NCI-H187 (cell line): ENCODE data around the gene SLC25A42.
A peak's percentile ranks its signal among the peaks of the same experiment; 100 is the strongest.
"Not testable (repeated sequence)": the region's sequence is repeated elsewhere in the genome, so short reads cannot be mapped to it uniquely, and the experiment has no call there.

ENCODE experiments used
- DNase-seq, 2 experiments: peaks; one replicate each; lab custom pipeline; 2025; lab: John Stamatoyannopoulos, UW

SLC25A42 gene

DNA sequence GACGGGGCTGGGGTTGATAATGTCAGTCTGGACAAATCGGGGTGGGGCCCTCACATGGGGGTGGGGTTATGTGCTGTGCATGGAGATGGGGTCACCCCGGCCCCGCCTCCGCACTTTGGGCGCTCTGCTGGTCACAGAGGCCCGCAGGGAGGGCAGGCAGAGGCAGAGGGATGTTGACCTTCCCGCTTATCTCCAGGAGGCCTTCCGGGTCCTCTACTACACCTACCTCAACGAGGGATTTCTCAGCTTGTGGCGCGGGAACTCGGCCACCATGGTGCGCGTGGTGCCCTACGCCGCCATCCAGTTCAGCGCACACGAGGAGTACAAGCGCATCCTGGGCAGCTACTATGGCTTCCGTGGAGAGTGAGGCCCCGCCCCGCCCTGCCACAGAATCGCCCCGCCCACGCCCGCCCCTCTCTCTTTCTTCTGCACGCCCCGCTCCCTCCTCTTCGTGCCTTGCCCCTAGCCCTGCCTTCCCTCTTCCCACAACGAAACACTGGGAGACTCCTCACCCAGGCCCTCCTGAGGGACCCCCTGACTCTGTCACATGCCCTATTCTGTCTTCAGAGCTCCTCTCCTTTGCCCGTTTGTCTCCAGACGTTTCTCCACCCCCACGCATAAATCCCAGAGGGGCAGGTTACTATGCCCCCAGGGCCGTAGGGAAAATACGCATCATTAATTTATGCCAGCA, 41.7 kb downstream of the SLC25A42 start:
- DNase-seq: peak in 1 of 2 experiments; percentile 13

DNA sequence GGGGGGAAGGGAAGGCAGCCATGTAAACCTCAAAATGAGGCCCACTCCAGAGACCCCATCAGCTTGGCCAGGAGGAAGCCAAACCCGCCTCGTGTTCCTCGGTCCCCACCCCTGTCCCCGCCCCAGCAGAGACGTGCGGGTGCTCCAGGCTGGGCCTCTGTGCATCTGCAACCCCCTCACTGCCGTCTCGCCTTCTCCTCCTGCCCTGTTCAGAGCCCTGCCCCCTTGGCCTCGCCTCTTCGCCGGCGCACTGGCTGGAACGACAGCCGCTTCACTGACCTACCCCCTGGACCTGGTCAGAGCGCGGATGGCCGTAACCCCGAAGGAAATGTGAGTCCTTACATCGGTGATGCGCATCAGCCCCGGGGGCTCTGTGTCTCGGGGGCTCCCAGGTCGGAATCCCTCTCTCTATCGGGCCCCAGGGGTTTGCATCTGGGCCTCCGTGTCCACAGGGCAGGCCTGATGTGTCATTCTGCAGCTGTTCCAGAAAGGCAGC, 42.3 kb downstream of the SLC25A42 start:
- no peak for DNase-seq

DNA sequence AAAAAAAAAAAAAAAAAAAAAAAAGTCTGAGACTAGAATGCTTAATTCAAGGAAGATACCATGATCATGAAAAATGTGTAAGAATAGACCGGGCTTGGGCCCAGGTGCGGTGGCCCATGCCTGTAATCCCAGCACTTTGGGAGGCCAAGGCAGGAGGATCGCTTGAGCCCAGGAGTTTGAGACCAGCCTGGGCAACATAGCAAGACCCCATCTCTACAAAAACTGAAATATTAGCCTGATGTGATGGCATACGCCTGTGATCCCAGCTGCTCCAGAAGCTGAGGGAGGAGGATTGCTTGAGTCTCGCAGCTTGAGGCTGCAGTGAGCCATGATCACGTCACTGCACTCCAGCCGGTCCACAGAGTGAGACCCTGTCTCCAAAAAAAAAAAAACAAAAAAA, 43.1 kb downstream of the SLC25A42 start:
- DNase-seq: not testable (repeated sequence)

DNA sequence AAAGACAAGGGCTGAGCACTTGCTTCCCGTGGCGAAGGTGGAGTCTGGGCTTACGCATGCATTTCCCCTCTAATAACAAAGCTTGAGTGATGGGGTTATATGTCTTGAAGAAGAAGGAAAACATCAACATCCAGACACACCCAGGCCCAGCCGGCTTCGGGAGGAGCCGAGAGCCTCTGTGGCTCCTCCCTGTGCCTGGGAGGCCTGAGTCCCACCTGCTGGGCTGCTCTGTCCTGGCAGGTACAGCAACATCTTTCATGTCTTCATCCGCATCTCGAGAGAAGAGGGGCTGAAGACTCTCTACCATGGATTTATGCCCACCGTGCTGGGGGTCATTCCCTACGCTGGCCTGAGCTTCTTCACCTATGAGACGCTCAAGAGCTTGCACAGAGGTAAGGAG, 43.9 kb downstream of the SLC25A42 start:
- no peak for DNase-seq

DNA sequence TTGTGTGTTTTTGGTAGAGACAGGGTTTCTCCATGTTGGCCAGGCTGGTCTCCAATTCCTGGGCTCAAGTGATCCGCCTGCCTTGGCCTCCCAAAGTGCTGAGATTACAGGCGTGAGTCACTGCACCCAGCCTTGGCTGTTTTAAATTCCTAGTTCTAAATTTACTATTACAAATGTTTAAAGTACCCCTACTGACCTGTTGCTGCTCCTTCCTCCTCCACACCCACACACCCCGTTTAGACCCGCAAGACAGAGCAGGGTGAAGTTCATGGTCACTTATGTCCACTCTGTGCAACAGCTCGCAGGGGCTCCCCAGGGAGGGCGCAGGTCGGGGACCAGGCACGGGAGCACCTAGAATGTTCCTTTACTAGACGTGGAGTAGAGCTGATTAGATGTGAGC, 45.8 kb downstream of the SLC25A42 start:
- no peak for DNase-seq

DNA sequence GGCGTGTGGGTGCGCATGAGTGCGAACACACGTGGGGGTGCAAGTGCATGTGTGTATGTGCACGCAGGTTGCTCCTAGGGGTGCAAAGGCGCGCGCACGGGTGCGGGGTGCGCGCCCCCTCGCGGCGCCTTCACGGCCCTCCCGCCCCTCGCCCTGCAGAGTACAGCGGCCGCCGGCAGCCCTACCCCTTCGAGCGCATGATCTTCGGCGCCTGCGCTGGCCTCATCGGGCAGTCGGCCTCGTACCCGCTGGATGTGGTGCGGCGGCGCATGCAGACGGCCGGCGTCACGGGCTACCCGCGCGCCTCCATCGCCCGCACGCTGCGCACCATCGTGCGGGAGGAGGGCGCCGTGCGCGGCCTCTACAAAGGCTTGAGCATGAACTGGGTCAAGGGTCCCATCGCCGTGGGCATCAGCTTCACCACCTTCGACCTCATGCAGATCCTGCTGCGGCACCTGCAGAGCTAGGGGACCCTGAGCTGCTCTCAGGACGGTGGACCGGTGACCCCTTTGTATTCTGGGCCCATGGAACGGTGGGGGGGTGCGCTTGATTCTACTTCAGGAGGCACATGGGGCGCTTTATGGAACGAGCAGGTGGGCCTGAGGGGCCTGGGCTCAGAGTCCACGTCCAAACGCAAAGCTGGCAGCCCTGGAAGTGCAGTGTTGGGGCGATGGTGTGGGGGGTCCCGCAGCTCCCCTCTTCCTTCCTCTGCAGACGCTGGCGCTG, 46.8 kb downstream of the SLC25A42 start:
- no peak for DNase-seq

DNA sequence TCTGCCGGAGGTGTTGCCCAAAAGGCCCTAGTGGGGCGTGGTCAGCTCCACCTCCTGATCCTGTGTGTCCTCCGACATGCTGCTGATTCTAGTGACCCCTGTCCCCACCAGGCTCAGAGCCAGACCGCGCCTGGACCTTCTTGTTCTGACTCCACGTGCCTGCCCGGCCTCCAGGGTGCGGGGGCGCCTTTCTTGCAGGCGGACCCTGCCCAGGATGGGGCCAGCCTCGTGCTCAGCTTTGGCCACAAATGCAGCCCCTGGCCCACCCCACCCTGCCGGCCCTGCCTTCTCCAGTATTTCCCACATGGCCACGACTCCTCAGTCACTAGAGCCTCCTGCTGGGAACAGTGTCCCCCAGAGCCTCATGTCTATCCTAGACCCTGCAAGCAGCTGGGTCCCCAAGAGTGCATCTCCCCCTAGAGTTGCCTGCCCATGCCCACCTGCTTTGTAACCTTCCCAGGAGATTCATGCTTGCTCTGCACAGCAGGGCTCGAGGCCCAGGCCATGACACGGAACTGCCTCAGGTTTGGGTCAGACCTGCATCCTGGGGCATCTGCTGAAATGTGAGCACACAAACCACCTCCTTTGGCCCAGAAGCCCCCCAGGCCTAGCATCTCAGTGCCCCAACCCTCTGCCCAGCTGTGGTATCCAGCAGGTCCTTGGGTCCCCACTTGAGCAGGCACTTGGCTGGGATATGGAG, 47.5 kb downstream of the SLC25A42 start:
- DNase-seq: no peak

DNA sequence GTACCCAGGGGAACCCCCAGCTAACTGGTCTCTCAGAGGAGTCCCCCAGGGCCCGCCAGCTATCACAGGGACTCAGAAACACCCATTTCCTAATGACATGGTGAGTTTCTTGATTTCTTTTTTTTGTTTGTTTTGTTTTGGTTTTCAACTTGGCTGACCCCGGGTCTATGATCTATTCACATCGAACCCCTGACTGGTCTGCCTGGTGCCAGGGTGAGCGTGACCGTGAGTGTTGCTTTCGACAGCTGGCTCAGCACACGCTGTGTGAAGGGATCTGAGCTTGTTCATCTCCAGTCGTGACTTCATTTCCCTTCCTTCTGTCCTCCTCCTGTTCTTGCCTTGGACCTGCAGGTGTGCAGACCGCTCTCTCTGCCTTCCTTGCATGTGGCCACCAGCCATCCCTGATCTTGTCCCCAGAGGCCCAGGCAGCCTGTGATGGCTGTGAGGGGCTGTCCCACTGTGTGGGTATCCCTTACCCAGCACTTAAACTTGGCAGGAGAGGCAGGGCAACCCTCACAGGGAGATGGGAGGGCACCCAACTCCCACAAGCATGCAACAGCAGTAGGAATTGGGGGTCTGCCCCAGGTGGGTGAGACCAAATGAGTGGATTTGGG, 48.3 kb downstream of the SLC25A42 start:
- DNase-seq: no peak

DNA sequence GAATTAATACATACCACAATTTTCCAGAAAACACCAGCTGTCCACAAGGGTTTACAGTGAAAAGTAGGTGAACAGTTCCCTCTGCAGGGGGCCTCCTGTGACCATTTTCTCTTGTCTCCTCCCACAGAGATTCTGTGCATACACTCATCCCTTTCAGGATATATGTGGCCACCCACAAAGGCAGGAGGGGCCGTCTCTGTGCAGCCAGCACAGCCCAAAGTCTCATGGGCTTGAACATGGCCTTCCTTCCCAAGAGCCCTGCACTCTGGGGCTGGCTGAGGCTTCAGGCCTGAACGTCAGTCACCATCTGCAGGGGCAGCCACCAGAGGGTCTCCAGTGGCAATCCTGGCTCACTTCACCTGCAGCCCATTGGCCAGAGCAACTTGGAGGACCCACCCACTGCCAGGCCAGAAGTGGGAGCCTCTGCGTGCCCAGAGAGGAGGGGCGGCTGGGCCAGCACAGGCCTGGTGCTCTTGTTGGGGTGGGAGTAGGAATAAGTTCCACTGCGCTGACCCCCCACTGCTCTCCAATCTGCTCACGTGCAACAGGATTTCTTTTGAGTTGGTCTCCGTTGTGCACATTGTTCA, 49.3 kb downstream of the SLC25A42 start:
- DNase-seq: no peak

DNA sequence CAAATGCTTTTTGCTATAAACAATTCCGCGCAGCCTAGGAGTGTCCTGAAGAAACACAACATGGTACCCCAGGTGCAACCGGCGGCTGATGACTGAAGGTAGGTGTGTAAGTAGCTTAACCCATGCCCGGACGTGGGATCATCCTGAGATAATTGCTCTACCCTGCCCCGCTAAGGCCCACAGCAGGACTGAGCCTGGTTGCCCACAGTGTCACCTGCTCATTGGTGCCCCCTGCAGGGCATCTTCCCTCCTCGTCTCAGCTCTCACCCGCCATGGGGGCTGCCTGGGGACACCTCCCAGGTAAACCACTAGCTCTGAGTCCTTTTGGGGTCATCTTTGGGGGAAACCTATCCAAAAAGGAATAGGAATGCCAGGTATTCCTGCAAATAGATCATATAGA, 52.2 kb downstream of the SLC25A42 start:
- DNase-seq: no peak

DNA sequence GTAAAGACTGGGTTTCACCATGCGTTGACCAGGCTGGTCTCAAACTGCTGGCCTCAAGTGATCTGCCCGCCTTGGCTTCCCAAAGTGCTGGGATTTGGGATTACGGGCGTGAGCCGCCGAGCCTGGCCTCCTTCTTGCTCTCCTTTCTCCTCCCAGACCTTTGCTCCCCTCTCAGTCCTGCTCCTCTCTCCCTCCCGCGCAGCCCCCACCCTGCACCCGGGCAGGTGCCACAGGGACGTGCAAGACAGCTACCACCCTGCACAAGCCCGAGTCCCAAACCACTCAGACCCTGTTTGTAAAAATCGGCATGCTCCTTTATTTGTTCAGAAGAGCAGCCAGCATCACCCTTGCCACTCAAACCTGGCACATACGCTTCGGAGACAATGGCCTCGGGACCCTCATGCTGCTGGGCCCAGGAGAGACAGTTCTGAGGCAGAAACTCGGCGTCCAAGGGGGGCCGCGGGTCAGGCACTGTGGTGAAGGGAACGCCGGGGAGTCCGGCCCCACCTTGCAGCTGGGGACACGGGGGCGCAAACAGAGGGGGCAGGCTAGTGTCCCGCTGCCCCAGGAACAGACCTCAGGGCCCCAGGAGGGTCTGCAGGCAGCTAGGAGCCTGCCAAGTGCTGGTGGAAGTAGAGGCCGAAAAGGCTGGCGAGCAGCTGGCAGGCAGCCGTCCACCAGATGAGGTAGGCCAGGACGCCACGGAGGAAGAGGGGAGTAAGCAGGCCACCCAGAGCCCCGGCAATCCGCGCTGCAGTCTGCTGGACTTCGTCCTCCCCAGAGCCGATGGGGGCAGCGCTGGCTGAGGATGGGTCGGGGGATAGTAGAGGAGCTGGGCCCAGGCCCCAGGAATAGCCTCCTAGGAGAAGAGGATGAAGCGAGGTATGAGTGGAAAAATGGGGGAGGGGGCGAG, 55.8 kb downstream of the SLC25A42 start:
- no peak for DNase-seq

DNA sequence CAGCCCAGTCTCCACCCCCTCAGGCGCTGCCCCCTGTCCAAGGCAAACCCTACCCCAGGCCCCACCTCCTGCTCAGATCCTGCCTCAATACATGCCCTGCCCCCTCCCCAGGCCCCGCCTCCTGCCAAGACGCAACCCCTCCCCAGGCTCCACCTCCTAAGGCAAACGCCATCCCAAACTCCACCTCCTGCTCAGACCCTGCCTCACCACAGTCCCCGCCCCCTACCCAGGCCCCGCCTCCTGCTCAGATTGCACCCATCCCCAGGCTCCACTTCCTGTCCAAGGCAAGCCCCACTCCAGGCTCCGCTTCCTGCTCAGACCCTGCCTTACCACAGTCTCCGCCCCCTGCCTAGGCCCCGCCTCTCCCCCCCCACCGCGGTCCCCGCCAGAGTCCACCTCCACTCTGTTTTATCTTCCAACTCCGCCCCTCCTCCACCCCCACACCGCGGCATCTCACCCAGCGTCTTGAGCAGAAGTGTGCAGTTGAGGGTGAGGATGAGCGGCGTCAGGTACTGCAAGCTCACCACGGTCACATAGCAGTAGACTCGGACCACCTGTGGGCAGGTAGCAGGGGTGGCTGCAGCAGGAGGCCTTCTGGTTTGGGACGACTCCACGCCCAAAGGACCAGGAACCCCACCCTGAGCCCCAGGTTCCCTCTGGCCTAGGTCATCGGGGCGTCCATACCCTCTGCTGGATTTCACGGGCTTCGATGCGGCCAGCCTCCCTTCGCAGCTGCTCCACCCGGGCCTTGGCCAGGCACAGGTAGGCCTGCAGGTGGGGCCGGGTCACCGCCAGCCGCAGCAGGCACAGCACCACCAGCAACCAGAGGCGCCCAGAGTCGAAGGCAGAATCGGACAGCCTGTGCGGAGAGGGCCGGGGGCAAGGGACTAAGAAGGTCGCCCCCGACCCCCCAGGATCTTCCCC, 56.8 kb downstream of the SLC25A42 start:
- no peak for DNase-seq

DNA sequence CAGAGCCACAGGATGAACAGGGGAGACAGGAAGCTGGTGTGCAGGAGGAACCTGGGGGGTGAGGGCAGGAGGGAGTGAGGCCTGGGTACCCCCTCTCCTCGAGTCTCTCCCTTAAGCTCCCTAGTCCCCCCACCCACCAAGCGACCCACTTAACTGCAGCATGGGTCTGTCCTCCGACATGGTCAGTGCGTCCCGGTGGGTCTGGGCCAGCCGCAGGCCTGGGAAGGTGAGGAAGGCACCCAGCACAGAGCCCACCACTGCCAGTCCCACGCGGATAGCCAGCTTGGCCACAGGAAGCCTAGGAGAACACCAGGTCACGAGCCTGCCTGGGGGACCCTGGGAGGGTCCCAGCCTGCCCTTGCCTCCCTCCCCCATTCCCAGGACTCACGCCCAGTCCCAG, 57.6 kb downstream of the SLC25A42 start:
- no peak for DNase-seq

DNA sequence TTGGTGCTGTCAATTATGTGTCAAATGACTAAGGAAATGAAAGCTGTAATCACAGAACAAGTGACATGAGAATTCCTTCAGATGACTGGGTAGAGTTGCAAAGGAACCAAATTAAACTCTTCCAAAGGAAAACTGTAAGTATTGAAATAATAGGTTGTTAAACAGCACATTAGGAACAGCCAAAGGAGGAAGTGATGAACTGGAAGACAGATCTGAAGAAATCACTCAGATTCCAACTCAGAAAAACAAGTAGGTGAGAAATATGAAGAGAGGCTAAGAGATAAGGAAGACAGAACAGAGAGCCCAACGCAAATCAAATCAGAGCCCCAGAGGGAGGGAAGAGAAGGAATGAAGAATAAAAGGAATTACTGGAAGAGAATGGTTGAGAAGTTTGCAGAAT, 59.1 kb downstream of the SLC25A42 start:
- DNase-seq: no peak

DNA sequence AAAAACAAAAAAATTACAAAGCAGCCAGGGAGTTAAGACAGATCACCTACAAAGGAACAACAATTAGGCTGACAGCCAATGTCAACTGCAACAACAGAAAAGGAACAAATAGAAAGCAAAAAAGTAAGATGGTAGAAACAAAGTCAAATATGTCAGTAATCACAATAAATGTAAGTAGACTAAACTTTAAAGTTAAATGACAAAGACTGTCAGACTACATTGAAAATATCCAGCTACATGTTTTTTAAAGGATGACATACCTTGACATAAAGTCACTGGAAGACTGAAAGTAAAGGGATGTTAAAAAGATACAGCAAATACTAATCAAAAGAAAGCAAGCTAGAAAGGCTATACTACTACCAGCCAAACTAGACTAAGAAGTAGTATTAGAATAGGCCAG, 59.6 kb downstream of the SLC25A42 start:
- no peak for DNase-seq

DNA sequence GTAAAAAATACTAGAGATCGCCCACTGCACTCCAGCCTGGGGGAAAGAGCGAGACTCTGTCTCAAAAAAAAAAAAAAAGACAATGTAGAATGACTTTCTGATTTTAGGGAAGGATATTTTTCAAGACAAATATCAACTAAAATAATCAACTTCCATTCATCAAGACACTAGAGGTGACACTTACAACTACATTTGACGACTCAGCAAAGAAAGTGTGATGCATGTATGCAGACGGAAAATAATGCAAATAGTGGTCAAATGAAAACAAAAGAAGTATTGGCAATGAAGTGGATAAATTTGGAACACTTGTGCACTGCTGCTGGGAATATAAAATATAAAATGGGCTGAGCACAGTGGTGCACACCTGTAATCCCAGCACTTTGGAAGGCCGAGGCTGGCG, 62.3 kb downstream of the SLC25A42 start:
- DNase-seq: no peak

DNA sequence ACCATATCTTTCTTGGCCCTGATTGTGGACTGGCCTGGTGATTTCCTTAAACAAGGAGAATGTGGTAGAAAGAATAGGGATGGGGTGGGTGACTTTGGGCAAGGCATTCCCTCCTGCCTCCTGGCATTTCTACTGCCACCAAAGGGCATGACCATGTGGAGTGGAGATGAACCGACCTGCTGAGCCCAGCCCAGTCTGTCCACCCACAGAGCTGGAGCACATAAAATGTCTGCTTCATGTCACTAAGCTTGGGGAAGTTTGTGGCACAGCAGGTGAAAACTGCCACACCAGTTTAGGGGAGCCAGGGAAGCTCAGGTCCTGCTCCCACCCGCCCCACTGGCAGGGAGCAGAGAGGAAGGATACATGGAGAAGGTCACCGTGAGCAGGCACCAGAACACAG, 68.2 kb downstream of the SLC25A42 start:
- no peak for DNase-seq

DNA sequence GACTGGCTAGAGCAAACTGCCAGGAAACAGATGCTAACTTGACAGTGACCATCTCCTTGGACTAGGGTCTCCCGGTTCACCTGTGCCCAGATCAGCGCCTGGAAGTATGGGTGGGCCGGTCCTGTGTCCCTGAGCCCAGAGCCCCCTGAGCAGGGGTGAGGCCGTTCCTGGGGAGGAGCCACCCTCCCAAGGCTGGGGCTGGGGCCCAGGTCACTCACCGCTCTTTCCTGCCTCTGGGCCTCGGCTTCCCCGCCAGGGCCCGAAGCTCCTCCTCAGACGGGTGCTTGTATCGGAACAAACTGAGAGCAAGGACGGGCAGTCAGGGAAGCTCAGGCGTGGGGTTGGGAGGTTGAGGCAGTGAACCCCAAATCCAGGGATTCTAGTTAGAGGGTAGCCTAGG, 69.1 kb downstream of the SLC25A42 start:
- no peak for DNase-seq

DNA sequence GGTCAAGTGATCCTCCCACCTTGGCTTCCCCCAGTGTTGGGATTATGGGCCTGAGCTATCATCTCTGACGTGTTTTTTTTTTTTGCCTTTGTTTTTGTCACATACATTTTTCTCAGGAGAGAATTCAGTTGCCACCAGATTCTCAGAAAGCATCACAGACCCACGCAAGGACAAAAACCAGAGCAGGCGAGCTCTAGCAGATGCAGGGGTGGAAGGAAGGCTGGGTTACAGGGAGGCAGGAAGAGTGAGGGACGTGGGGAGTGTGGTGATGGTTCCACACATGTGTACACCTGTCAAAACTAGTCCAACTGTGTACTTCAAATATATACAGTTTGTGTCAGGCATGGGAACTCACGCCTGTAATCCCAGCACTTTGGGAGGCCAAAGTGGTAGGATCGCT, 70.2 kb downstream of the SLC25A42 start:
- DNase-seq: no peak

DNA sequence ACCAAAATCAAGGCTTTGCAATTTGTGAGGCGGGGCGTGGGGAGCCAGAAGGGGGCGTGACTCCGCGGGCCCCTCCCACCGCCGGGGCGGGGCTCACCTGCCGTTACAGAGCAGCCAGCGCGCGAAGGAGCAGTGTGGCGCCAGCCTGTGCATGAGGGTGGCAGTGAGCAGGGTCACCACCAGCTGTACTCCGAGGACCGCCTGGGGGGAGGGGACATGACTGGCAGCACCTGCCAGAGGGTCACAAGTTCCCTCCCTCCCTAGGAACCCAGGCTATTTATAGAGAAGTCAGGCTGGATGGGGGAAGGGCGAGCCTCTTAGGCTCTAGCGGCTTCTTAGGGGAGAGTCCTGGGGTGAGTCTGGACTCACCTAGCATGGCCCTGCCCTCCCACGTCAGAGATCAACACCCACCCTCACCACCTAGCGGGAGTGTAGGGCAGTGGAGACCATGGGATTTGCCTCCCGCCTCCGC, 70.9 kb downstream of the SLC25A42 start:
- DNase-seq: no peak
